HG02852 (cell line): ENCODE results near the gene KRT34.

ENCODE experiments used
- ATAC-seq: cut with Tn5 transposase; IDR thresholded peaks from one replicate; pipeline ENCODE4 v1.9.1; 2021; ENCODE audit warnings: mild to moderate bottlenecking, moderate library complexity; ENCODE audit not compliant: unreplicated experiment

The KRT34 gene

GRCh38 chr17:41334385-41335305 is 47.5 kb downstream of the KRT34 start:
- no peak for ATAC-seq

GRCh38 chr17:41333836-41334235 is 48.3 kb downstream of the KRT34 start:
- ATAC-seq: no peak

GRCh38 chr17:41333098-41333497 is 49.0 kb downstream of the KRT34 start:
- no peak for ATAC-seq

GRCh38 chr17:41332239-41332638 is 49.9 kb downstream of the KRT34 start:
- ATAC-seq: no peak

- no peak for ATAC-seq
These were observed 50.5 kb downstream of the KRT34 start for GRCh38 chr17:41331606-41332005.

GRCh38 chr17:41329279-41329948 is 52.7 kb downstream of the KRT34 start:
- no peak for ATAC-seq

- ATAC-seq: no peak
These were observed 53.9 kb downstream of the KRT34 start for GRCh38 chr17:41328207-41328606.
